ENCODE data around the gene HOXA5. TPM values are rescaled to one million over a fixed set of nuclear protein-coding genes. Genes with fewer than 3 reads are reported as not detected.

Gene HOXA5
- total RNA-seq, 1 experiment from 2014 or later: 6.7 TPM

- CTCF ChIA-PET: interaction anchor here (0.6 to 3.4 kb wide), 25 partner anchors 8 to 1300 kb away, joined by 3 to 62 read pairs (median 4); partner anchors contain the start of gene HOXA3
- ATAC-seq: peak; percentile 41
- no peaks in the 10 kb centered on the region for H4K20me1 ChIP-seq (ENCODE audit: insufficient read depth)
Measured at GRCh38 chr7:27160546-27161213, 17.2 kb upstream of the HOXA5 start.

More at GRCh38 chr7:27160546-27161213, 17.2 kb upstream of the HOXA5 start:
- peak overlapping the region; percentile 49 to 77 for H3K4me3 ChIP-seq (replicated peaks in 1 of 2; ENCODE audit: low read depth in 1 of 2, low read length in 2 of 2)
- peak overlapping the region; percentile 39 for H2AFZ ChIP-seq (ENCODE audit: low read depth, low read length, poor library complexity, severe bottlenecking)
- no peaks in the 10 kb centered on the region for H3K9me2 ChIP-seq (ENCODE audit: insufficient read depth)
- H3K4me2 ChIP-seq (ENCODE audit: low read length): peak overlapping the region; percentile 97
- peaks cover 0 to 4% of the 10 kb centered on the region in 2 experiments; a peak in 1 of 4 replicates for H3K36me3 ChIP-seq (ENCODE audit: control insufficient read depth in 1 of 2, insufficient read depth in 2 of 2, low read length in 2 of 2)
- no peaks in the 10 kb centered on the region for H3K9me3 ChIP-seq (ENCODE audit: control insufficient read depth in 1 of 2, insufficient read depth in 1 of 2, low read depth in 1 of 2, low read length in 2 of 2)
- DNase-seq (ENCODE audit: low read depth, low spot score): no peak
- intact Hi-C loops (cut with micrococcal nuclease): loop anchor here (1.0 to 10.0 kb wide), 9 partner anchors 474 to 1593 kb away; partner anchors contain the start of genes CBX3 and HNRNPA2B1
- peaks cover 47% of the 10 kb centered on the region for H3K79me2 ChIP-seq (ENCODE audit: insufficient read depth, low read length)
- H3K4me1 ChIP-seq (ENCODE audit: control insufficient read depth in 1 of 2, insufficient read depth in 2 of 2, low read length in 2 of 2): peaks cover 14 to 53% of the 10 kb centered on the region in 2 experiments
- POLR2A ChIA-PET: interaction anchor here (0.7 to 1.4 kb wide), 4 partner anchors 479 to 995 kb away, joined by 3 to 5 read pairs (median 4); no protein-coding TSS in a partner anchor
- RAD21 ChIA-PET (ENCODE audit: low non-redundant PET in 1 of 2, low total read pairs in 2 of 2, uncharacterized antibody in 2 of 2, unreplicated experiment in 2 of 2): interaction anchor here (0.6 to 2.1 kb wide), 11 partner anchors 9 to 791 kb away, joined by 3 to 12 read pairs (median 4); partner anchors contain the start of gene HOXA6 (in 1 of the 2)
- no peaks in the 10 kb centered on the region for H3K27me3 ChIP-seq (ENCODE audit: insufficient read depth, low read length)
- H3K27ac ChIP-seq (ENCODE audit: low read depth, low read length): peak overlapping the region; percentile 91
- H3K9ac ChIP-seq (ENCODE audit: low read length): peak overlapping the region; percentile 89
- no peak for TF ChIP-seq ZBTB33 (IDR thresholded peaks at IDR 0.05; ENCODE audit: extremely low read depth, insufficient replicate concordance, low read length)
- no peak for TF ChIP-seq CBX3 (IDR thresholded peaks at IDR 0.05; ENCODE audit: low read depth)
- peak in 2 of 3 experiments; percentile 89 to 95; a peak in 4 of 6 replicates for TF ChIP-seq CTCF (IDR thresholded peaks at IDR 0.05 in 2 of 3, conservative IDR thresholded peaks at IDR 0.05 in 1 of 3; ENCODE audit: borderline replicate concordance in 1 of 3, insufficient read depth in 1 of 3, low read depth in 2 of 3, low read length in 2 of 3)
- no peak for TF ChIP-seq EGR1 (IDR thresholded peaks at IDR 0.05; ENCODE audit: low read depth)
- TF ChIP-seq POLR2AphosphoS5 (IDR thresholded peaks at IDR 0.05; ENCODE audit: low read depth, low read length): peak; percentile 39; the same call in 1 of the 2 replicates
- peak; percentile 45; the same call in 1 of the 2 replicates for TF ChIP-seq ZFX (IDR thresholded peaks at IDR 0.05)
- TF ChIP-seq TCF7L2 (IDR thresholded peaks at IDR 0.05; ENCODE audit: borderline replicate concordance, extremely low read depth, insufficient read depth, insufficient read length): peak; percentile 46
- TF ChIP-seq YY1 (IDR thresholded peaks at IDR 0.05; ENCODE audit: extremely low read depth, insufficient replicate concordance, low read depth, low read length): peak; percentile 96
- BruUV-seq (replicated peaks): no TSS peak
